Prostate gland (tissue), 2 donors: Measurements from ENCODE around the gene GLT1D1. TPM values are rescaled to one million over a fixed set of nuclear protein-coding genes. Genes with fewer than 3 reads are reported as not detected.

Source experiments
- DNase-seq: peaks from one replicate; pipeline ENCODE4 v3.0.0-alpha.2; 2019; ENCODE audit warnings: low spot score
- H3K27ac ChIP-seq, 2 donors: fragments of 200-600 bp; sonication (generic); 2 replicates each; pipeline ENCODE4 v1.5.1; 2017 to 2019
- H3K27me3 ChIP-seq: fragments of 200-600 bp; sonication (generic); replicated peaks from 2 replicates; pipeline ENCODE4 v1.5.1; 2019; ENCODE audit not compliant: insufficient read depth
- H3K36me3 ChIP-seq, 2 donors: fragments of 200-600 bp; sonication (generic); 1 replicate in 1 of 2; 2 replicates in 1 of 2; pipeline versions ENCODE4 v1.5.1 to v1.8.1; 2017 to 2019
- H3K4me1 ChIP-seq: fragments of 200-600 bp; sonication (generic); replicated peaks from 2 replicates; pipeline ENCODE4 v1.5.1; 2019
- H3K4me3 ChIP-seq, 2 donors: fragments of 200-600 bp; sonication (generic); 2 replicates each; pipeline ENCODE4 v1.5.1; 2017 to 2019
- H3K9me3 ChIP-seq: fragments of 200-600 bp; sonication (generic); 2 replicates; pipeline ENCODE4 v1.5.1; 2017
- POLR2A ChIP-seq: fragments of 450-650 bp; IDR thresholded peaks from one replicate; pipeline ENCODE4 v1.6.1; 2016; ENCODE audit warnings: antibody characterized with exemption, mild to moderate bottlenecking
- POLR2AphosphoS5 ChIP-seq: sonication (generic); formaldehyde crosslinking; IDR thresholded peaks from one replicate; pipeline ENCODE4 v1.6.1; 2017; ENCODE audit warnings: antibody characterized with exemption
- WGBS: methylation state at CpG from one replicate; pipeline ENCODE4 v1.1.5; 2018; 5-methylcytosine and 5-hydroxymethylcytosine counted together
- intact Hi-C: fragments of 100-400 bp; cut with DNase I; formaldehyde crosslinking; loops from one replicate; pipeline ENCODE4 v1.14.2; 2022
- total RNA-seq, 2 donors: library from RNA; depleted of rRNA; stranded (reverse); fragments of >200 nt; gene quantifications; one replicate each; pipeline ENCODE4 v1.1.0, GENCODE V29; 2016
- TF ChIP-seq, protein P1 (sequence below), 4 experiments: fragments of 200-600 bp in 2 of 4; fragments of 450-650 bp in 2 of 4; sonication (generic) in 2 of 4; IDR thresholded peaks; 1 replicate in 3 of 4; 2 replicates in 1 of 4; pipeline ENCODE4 v1.5.1; 2016 to 2019; ENCODE audit warnings: antibody characterized with exemption in 4 of 4, mild to moderate bottlenecking in 2 of 4, moderate library complexity in 2 of 4

GLT1D1 gene
- total RNA-seq, 2 donors from 2014 or later, result 1.9 TPM; not detected in 1

DNA sequence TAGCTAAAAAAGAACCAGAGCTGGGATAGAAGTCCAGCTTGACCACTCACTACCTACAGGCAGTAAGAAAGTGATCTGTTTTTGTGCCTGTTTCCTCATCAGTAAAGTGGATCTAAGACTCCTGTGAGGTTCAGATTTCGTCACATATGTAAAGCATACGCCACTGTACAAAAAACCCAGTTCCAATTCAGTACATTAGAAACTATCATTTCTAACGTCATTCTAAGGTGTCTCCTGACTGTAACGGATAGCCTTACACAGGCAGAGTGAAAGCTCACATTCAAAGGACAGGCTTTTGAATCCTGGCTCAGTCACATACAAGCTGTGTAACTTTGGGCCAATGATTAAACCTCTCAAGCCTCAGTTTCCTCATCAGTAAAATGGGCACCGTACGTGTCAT lies 33.0 kb upstream of the GLT1D1 start:
- intact Hi-C loops, result loop anchor here (5.0 kb wide), 1 partner anchor 138 kb away; no protein-coding TSS in a partner anchor
- Histone ChIP-seq H3K27ac (no peak overlapping the region), H3K27me3 (no peaks in the 10 kb centered on the region), H3K9me3 (no peaks in the 10 kb centered on the region), H3K4me1 (peaks cover 10% of the 10 kb centered on the region), H3K4me3 (no peak overlapping the region), H3K36me3 (no peaks in the 10 kb centered on the region)
- 91% methylated on average over 6 of the region's 6 CpGs for WGBS
- no peak for TF ChIP-seq POLR2AphosphoS5
- TF ChIP-seq POLR2A, result no peak
- TF ChIP-seq, protein P1, sequence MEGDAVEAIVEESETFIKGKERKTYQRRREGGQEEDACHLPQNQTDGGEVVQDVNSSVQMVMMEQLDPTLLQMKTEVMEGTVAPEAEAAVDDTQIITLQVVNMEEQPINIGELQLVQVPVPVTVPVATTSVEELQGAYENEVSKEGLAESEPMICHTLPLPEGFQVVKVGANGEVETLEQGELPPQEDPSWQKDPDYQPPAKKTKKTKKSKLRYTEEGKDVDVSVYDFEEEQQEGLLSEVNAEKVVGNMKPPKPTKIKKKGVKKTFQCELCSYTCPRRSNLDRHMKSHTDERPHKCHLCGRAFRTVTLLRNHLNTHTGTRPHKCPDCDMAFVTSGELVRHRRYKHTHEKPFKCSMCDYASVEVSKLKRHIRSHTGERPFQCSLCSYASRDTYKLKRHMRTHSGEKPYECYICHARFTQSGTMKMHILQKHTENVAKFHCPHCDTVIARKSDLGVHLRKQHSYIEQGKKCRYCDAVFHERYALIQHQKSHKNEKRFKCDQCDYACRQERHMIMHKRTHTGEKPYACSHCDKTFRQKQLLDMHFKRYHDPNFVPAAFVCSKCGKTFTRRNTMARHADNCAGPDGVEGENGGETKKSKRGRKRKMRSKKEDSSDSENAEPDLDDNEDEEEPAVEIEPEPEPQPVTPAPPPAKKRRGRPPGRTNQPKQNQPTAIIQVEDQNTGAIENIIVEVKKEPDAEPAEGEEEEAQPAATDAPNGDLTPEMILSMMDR (IDR thresholded peaks at IDR 0.05), result no peak
- no peak for DNase-seq

DNA sequence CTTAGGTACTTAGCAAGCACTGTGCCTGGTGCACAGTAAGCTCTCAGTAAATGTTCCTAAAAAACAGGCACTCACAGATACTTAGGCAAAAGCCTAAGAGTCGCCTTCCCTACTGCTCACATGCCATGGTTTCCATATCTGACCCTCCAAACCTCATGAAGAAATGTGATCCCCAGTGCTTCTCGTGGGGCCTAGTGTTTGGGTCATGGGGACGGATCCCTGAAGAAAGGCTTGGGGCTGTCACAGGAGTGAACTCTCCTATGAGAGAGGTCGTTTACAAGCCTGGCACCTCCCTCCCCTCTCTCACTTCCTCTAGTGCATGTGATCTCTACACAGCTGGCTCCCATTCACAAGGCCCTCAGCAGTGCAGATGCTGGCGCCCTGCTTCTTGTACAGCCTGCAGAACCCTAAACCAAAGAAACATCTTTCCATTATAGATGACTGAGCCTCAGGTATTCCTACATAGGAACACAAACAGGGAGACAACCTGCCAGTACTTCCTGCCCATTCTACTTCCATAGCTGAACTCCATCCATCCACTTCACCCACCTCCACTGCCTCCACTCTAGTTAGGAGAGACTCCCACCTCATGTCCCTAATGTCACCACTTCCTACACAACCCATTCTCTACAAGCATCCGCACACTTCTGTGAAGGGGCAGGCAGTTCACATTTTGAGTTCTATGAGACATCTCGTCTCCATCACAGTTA lies 32.4 kb upstream of the GLT1D1 start:
- TF ChIP-seq POLR2AphosphoS5 (no peak), POLR2A (no peak)
- TF ChIP-seq, protein P1 (IDR thresholded peaks at IDR 0.05), result no peak
- H3K27me3 ChIP-seq, result no peaks in the 10 kb centered on the region
- H3K36me3 ChIP-seq, result no peaks in the 10 kb centered on the region
- intact Hi-C loops, result loop anchor here (5.0 kb wide), 1 partner anchor 139 kb away; no protein-coding TSS in a partner anchor
- H3K4me1 ChIP-seq, result peaks cover 10% of the 10 kb centered on the region
- WGBS, result 74% methylated on average over 7 of the region's 7 CpGs
- DNase-seq, result no peak
- no peaks in the 10 kb centered on the region for H3K9me3 ChIP-seq
- H3K4me3 ChIP-seq, result no peak overlapping the region
- no peak overlapping the region for H3K27ac ChIP-seq

DNA sequence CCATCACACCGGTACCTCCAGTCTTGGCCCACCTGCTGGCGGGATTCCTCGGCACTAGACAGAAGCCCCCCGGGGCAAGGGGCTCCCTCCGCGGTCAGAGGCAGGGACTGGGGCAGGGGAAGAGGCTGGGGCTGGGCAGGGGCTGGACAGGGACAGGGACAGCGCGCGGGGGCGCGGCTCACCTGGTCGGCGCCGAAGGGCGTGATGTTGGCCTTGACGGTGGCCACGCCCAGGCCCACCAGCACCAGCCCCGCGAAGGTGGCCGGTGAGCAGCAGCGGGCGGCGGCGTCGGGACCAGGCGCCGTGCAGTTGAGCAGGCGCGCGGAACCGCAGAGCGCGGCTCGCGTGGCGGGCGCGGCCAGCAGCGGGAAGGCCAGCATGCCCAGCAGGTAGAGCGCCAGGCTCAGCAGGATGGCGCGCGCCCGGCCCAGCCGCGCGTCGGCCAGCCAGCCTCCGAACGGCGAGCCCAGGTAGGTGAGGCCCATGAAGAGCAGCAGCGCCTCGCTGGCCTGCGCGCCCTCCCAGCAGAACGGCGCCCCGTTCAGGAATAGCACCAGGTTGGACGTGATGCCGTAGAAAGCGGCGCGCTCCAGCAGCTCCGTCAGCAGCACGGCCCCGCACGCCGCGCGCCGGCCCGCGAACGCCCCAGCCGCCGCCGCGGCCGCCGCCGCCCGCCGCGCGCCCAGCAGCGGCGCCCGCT lies 29.9 kb upstream of the GLT1D1 start:
- peak overlapping the region; percentile 69 to 78 for H3K27ac ChIP-seq

DNA sequence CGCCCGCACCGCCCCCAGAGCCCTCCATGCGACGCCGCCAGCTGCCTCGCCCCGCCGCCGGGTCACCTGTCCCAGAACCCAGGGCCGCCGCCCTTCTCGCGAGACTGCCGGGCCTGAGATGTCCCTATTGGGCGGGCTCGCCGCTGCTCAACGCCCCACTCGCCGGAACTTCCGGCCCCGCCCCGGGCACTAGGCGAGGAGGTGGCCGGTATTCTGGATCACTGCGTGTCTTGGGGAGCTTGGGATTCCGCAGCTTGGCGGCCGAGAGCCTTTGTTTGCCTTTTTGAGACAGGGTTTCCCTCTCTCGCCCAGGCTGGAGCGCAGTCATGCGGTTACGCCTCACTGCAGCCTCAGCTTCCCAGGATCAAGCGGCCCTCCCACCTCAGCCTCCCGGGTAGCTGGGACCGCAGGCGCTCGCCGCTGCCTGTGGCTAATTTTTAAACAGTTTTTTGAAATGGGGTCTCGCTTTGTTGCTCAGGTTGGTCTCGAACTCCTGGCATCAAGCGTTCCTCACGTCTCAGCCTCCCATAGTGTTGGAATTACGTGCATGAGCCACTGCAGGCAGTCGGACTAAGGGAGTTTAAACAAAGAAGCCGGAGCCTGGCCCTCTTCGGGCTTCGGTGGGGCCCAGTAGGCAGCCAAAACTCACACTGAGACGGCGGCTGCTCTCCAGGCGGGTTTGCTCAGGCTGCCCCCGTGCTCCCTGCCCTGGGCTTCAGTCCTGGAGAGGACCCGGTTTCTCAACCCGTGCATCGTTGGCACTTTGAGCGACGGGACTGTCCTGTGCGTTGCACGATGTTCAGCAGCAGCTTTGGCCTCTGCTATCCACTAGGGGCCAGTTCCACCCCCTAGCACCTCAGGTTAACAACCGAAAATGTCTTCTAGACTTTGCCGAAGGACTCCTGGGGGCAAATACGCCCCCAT lies 29.1 kb upstream of the GLT1D1 start, which contains the start of gene SLC15A4:
Gene SLC15A4, minus strand, starts transcription at position 43 of the 924 bp plus-strand sequence. Its CDS starts 15 bp downstream, at position 28.
- H3K9me3 ChIP-seq, result no peaks in the 10 kb centered on the region
- H3K27ac ChIP-seq, result peak within 1 kb of the TSS; percentile 78 to 81
- peaks cover 10% of the 10 kb centered on the region for H3K4me1 ChIP-seq
- TF ChIP-seq POLR2AphosphoS5 (peak; percentile 94), POLR2A (peak; percentile 84)
- TF ChIP-seq, protein P1 (IDR thresholded peaks at IDR 0.05), result no peak
- WGBS, result 4% methylated on average over 61 of the region's 63 CpGs
- peak; percentile 97 for DNase-seq
- peak within 1 kb of the TSS; percentile 81 to 84 for H3K4me3 ChIP-seq
- H3K27me3 ChIP-seq, result no peaks in the 10 kb centered on the region
- intact Hi-C loops, result loop anchor here (5.0 kb wide), 1 partner anchor 142 kb away; no protein-coding TSS in a partner anchor
- no peaks in the 10 kb centered on the region for H3K36me3 ChIP-seq

More for the DNA sequence above, 29.9 kb upstream of the GLT1D1 start:
- intact Hi-C loops, result loop anchor here (5.0 kb wide), 1 partner anchor 141 kb away; no protein-coding TSS in a partner anchor
- H3K27me3 ChIP-seq, result no peaks in the 10 kb centered on the region
- H3K4me3 ChIP-seq, result peak overlapping the region; percentile 81 to 84
- DNase-seq, result peak; percentile 28
- H3K9me3 ChIP-seq, result no peaks in the 10 kb centered on the region
- no peaks in the 10 kb centered on the region for H3K36me3 ChIP-seq
- WGBS, result 1% methylated on average over 39 of the region's 88 CpGs
- TF ChIP-seq POLR2AphosphoS5, result no peak
- peak; percentile 9 for TF ChIP-seq POLR2A
- TF ChIP-seq, protein P1 (IDR thresholded peaks at IDR 0.05), result no peak
- peaks cover 10% of the 10 kb centered on the region for H3K4me1 ChIP-seq
